ENCODE measurements around the gene UNC5B.

UNC5B gene

DNA sequence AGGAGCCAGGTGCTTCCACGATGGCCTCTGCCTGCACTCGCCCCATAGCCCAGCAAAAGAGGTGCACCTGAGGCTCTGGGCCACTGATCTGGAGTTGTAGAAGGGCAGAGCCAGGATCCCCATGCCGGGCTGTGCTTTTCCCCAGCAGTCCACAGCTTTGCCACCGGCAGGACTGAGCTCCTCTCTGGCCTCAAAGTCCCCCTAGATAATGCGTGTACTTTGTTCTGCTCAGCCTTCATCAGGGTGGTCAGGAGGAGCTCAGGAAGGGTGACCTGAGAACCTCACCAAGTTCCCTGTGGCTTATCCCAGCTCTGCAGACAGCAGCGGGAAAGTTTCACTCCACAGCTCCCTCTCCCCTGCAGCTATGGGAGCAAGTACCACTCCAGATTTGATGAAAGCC is 27.9 kb upstream of the UNC5B start:
- no peak overlapping the region for H3K4me3 ChIP-seq (replicated peaks; ENCODE audit: low read depth, low read length)
- no peak for DNase-seq (ENCODE audit: extremely low read depth, low read depth)
- TF ChIP-seq, protein P1, sequence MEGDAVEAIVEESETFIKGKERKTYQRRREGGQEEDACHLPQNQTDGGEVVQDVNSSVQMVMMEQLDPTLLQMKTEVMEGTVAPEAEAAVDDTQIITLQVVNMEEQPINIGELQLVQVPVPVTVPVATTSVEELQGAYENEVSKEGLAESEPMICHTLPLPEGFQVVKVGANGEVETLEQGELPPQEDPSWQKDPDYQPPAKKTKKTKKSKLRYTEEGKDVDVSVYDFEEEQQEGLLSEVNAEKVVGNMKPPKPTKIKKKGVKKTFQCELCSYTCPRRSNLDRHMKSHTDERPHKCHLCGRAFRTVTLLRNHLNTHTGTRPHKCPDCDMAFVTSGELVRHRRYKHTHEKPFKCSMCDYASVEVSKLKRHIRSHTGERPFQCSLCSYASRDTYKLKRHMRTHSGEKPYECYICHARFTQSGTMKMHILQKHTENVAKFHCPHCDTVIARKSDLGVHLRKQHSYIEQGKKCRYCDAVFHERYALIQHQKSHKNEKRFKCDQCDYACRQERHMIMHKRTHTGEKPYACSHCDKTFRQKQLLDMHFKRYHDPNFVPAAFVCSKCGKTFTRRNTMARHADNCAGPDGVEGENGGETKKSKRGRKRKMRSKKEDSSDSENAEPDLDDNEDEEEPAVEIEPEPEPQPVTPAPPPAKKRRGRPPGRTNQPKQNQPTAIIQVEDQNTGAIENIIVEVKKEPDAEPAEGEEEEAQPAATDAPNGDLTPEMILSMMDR (IDR thresholded peaks at IDR 0.05; ENCODE audit: low read depth, low read length, missing control alignments): no peak

DNA sequence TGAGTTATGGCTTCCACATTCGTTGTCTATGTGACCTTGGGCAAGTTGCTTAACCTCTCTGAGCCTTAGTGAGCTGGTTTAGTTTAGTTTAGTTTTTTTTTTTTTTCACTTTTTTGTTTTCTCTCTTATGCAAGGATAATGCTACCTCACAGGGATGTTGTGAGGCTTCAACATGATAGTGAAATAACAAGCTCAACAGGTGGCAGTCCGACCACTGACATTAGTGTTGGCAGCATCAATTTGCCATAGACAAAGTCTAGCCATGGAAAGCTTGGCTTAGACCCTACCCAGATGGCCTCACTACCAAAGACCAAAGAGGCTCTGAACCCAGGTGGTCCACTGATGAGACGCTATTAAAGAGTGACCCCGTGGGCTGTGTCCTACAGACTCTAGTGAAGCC is 27.2 kb upstream of the UNC5B start:
- TF ChIP-seq, protein P1 (IDR thresholded peaks at IDR 0.05; ENCODE audit: low read depth, low read length, missing control alignments): no peak
- no peak for DNase-seq (ENCODE audit: extremely low read depth, low read depth)
- no peak overlapping the region for H3K4me3 ChIP-seq (replicated peaks; ENCODE audit: low read depth, low read length)

DNA sequence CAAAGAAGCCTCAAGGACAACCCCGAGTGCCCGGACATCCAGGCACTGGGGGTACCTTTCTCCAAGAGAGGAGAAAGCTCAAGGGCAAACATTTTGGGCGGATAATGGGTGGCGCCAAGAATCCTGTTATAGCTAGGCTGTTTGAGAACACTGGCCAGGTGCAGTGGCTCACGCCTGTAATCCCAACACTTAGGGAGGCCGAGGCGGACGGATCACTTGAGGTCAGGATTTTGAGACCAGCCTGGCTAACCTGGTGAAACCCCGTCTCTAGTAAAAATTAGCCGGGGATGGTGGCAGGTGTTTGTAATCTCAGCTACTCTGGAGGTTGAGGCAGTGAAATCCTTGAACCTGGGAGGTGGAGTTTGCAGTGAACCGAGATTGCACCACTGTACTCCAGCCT is 25.2 kb upstream of the UNC5B start:
- no peak overlapping the region for H3K4me3 ChIP-seq (replicated peaks; ENCODE audit: low read depth, low read length)
- TF ChIP-seq, protein P1 (IDR thresholded peaks at IDR 0.05; ENCODE audit: low read depth, low read length, missing control alignments): no peak
- DNase-seq (ENCODE audit: extremely low read depth, low read depth): no peak

DNA sequence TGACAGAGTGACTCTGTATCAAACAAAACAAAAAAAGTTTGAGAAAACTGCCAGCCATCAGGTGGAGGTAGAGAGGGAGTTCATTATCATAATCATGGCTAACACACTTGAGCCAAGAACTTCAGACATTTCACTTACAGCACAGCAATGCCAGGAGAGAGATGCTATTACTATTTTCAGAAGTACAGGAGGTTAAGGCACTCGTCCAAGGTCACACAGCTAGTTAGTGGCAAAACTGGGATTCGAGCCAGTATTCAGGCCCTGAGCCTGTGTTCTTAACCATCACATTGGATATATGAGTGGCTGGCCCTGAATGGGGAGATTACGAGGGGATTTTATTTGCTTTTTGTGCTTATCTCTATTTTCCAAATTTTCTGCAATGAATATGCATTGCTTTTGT is 24.8 kb upstream of the UNC5B start:
- TF ChIP-seq, protein P1 (IDR thresholded peaks at IDR 0.05; ENCODE audit: low read depth, low read length, missing control alignments): no peak
- H3K4me3 ChIP-seq (replicated peaks; ENCODE audit: low read depth, low read length): no peak overlapping the region
- no peak for DNase-seq (ENCODE audit: extremely low read depth, low read depth)

DNA sequence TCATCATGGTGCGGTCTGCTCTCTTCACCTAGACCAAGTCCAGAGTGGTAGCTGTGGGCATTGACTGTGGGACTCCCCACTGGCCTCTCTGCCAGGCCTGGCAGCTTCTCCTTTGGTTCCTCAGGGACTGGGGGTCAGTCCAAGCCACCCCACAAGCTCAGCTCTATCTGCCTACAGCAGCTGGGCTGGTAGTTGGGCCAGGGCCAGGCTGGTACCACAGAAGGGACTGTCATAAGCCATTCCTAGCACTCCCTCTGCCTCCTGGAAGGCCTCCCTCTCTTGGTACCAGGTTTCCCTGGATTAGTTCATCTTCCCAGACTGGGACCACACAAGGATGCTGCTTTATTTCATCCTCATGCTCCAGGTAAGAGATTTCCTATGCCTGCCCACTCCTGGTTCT is 24.2 kb upstream of the UNC5B start:
- H3K4me3 ChIP-seq (replicated peaks; ENCODE audit: low read depth, low read length): no peak overlapping the region
- TF ChIP-seq, protein P1 (IDR thresholded peaks at IDR 0.05; ENCODE audit: low read depth, low read length, missing control alignments): no peak
- no peak for DNase-seq (ENCODE audit: extremely low read depth, low read depth)

DNA sequence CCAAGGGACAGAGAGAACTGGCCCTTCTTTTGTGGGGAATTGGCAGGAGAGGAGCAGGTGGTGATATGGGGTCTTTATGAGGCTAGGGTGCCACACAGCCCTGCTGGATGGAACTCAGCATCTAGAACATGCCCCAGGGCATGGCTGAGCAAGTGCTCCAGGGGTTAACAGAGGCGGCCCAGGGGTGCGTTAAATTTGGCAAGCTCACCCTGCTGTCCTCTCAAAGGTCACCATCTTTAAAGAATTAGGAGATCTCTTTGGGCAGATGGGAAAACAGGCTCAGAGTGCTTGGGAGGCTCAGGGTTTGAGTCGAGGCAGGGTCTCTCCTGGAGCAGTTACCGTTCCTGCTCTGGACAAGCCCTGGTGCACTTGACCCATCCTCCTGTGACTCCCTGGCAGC is 21.4 kb upstream of the UNC5B start:
- no peak overlapping the region for H3K4me3 ChIP-seq (replicated peaks; ENCODE audit: low read depth, low read length)
- DNase-seq (ENCODE audit: extremely low read depth, low read depth): no peak
- TF ChIP-seq, protein P1 (IDR thresholded peaks at IDR 0.05; ENCODE audit: low read depth, low read length, missing control alignments): no peak

DNA sequence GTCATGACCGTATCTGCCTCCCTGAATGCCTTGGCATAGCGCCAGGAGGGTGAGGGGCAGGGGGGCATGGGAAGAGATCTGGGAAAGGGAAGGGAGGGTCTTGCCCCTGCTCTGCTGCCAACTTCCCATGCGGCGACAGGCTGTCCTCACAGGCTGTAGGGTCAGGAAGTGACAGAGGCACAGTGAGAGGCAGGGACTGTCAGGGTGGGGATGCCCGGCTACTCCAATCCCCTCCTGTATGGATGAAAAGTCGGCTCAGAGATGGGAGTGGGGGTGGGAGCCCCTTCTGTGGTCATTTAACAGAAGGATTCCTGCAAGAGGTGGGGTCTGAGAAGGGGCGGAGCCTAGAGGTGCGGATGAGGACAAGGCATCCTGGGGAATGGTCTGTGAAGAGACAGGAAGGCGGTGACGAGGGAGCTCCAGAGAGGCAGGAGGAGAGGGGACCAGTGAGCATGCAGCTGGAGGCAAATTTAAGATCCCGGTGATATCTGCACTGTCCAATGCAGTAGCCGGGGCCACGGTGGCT is 20.8 kb upstream of the UNC5B start:
- H3K4me3 ChIP-seq (replicated peaks; ENCODE audit: low read depth, low read length): no peak overlapping the region
- no peak for DNase-seq (ENCODE audit: extremely low read depth, low read depth)
- TF ChIP-seq, protein P1 (IDR thresholded peaks at IDR 0.05; ENCODE audit: low read depth, low read length, missing control alignments): no peak

Data from HFF-Myc (cell line).